Measurements from ENCODE around the gene FTSJ3.

DNA sequence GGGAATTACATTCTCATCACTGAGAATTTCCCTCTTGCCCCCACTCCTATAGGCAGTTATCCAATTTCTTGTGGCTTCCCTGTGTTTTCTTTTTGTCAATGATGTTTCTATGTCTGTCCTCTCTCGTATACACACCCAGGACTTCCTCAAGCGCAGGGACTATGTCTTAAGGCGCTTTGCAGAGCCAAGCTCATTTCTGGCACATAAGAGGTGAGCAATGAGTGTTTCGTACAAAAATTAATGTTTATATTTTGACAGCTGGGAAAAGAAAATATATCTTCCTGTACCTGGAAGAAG, 52.5 kb downstream of the FTSJ3 start:
- TF ChIP-seq, protein P1, sequence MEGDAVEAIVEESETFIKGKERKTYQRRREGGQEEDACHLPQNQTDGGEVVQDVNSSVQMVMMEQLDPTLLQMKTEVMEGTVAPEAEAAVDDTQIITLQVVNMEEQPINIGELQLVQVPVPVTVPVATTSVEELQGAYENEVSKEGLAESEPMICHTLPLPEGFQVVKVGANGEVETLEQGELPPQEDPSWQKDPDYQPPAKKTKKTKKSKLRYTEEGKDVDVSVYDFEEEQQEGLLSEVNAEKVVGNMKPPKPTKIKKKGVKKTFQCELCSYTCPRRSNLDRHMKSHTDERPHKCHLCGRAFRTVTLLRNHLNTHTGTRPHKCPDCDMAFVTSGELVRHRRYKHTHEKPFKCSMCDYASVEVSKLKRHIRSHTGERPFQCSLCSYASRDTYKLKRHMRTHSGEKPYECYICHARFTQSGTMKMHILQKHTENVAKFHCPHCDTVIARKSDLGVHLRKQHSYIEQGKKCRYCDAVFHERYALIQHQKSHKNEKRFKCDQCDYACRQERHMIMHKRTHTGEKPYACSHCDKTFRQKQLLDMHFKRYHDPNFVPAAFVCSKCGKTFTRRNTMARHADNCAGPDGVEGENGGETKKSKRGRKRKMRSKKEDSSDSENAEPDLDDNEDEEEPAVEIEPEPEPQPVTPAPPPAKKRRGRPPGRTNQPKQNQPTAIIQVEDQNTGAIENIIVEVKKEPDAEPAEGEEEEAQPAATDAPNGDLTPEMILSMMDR (IDR thresholded peaks at IDR 0.05): no peak
- TF ChIP-seq RXRA (IDR thresholded peaks at IDR 0.05; ENCODE audit: borderline replicate concordance, low read depth) (no peak), RAD21 (IDR thresholded peaks at IDR 0.05; ENCODE audit: low read length) (no peak), POLR2AphosphoS5 (IDR thresholded peaks at IDR 0.05; ENCODE audit: low read depth, low read length) (no peak), USF2 (IDR thresholded peaks at IDR 0.05; ENCODE audit: borderline replicate concordance, low read depth, low read length) (no peak), SIN3A (IDR thresholded peaks at IDR 0.05; ENCODE audit: borderline replicate concordance, low read depth, low read length) (no peak)
- TF ChIP-seq, protein P2, sequence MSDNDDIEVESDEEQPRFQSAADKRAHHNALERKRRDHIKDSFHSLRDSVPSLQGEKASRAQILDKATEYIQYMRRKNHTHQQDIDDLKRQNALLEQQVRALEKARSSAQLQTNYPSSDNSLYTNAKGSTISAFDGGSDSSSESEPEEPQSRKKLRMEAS (IDR thresholded peaks at IDR 0.05; ENCODE audit: low read depth): no peak
